ENCODE measurements around the gene KRT6C.
"Not testable (repeated sequence)": the region's sequence is repeated elsewhere in the genome, so short reads cannot be mapped to it uniquely, and the experiment has no call there.

Gene KRT6C

DNA sequence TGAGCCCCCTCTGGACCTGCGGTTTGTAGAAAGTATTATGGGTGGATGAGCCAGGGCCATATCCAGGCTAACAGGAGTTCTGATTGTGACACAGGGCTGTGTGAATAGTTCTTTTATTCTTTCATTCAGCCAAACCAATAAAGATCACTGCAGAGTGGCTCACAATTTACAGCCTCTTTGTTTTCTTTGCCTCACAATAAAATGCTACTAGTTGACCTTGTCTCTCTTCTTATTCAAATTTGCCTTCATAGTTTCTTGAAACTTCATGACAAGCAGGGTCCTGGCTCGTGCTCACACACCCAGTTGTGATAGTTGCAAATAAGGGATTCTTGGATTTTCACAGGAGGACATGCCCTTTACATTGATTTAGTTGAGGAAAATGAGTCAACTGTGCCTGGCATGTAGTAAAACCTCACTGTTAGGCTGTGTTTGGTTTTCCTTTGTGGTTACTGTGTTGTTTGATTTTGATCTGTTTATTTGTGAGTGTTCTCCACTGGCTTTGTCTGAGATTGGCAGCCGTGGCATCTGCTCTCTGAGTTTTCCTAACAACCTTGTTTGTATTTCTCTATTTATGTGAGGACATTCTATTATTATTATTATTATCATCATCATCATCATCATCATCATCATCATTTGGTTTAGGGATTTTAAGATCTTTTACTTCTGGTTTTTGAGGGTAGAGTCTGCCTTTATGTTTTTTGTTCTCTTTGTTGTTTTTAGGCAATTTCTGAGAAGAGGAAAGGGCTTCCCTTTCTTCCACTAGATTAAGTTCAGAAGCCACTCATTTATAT lies 19.0 kb downstream of the KRT6C start:
- DNase-seq, result no peak

DNA sequence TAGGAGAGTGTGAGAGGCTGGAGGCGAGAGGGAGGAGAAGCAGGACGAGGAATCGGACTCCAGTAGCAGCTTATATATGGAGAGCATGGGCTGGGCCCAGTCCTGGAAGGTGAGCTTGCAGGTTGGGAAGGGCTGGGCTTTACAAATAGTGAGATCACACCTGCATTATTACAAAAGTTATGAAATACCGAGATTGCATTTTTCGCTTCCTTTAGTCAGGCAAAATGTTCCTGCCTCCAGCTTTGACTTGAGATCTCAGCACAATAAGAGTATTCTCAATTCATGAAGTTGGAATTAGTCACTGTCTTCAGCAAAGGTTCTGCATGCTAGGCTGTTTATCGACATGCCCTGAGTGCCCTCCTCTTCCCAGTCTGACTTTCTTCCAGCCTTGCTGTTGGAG lies 21.5 kb downstream of the KRT6C start, which contains the start of gene KRT6B:
Gene KRT6B (minus strand): TSS at position 46 of the 400 bp plus-strand sequence. CDS start 68 bp downstream, outside the sequence.
- DNase-seq, result no peak

DNA sequence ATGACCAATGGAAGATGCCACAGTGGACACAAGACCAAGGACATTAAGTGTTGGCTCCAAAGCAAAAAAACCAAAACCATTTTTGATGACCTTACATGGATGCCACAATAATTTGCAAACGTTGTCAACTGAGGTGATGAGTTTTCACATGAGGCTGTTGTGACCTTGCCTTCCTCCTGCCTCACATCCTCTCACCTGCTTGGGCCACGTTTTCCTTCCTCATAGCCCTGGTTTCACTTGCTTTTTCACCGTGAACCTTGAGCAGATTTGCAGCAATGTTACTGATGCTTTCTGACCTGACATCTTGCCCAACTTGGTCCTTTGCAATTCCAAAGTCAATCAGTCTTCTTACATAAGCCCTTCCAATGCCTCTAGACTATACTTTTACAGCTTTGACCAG lies 25.4 kb downstream of the KRT6C start:
- DNase-seq, result no peak

DNA sequence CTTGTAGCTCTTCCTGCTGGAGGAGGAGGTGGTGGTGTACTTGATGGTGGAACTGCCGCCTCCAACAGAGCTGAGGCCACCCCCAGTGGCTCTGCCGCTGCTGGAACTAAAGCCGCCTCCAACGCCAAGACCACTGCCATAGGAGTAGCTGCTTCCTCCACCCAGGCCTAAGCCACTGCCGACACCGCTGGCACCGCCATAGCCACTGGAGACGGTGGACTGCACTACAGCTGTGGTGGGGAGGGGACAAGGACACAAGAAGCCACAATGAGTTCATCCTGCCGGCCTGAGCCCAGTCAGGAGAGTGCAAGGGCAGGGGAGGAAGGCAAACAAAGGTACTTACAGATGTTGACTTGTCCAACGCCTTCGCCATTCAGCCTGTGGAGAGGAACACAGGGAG lies 26.4 kb downstream of the KRT6C start:
- not testable (repeated sequence) for DNase-seq

DNA sequence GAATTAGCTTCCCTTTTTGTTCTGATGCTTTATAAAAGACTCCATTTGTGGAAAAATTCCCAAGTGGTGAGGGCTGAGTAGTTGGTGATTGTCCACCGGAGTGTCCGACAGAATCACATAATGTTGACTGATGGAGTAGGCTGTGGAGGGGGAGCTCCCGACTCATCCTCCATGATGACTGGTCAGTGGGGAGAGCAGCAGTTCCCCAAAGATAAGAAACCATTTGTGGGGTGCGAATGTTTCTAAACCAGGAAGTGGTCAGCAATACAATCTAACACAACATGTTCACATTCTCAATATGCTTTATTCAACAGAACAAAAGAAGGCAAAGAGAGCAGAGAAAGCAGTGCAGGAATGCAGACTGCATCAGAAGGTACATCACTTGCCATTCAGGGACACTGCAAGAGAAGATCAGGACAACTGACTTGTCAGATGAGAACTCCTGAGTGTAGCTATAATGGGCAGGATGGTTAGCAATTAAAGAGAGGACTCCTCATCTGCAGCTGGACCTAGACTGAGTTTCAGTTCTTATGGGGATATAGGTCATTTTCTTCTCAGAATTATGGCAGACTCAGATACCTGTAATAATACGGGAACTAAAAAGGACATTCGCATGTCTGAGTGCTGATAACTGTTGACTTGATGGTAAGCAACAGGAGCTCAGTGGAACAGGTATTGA lies 27.1 kb downstream of the KRT6C start:
- no peak for DNase-seq

DNA sequence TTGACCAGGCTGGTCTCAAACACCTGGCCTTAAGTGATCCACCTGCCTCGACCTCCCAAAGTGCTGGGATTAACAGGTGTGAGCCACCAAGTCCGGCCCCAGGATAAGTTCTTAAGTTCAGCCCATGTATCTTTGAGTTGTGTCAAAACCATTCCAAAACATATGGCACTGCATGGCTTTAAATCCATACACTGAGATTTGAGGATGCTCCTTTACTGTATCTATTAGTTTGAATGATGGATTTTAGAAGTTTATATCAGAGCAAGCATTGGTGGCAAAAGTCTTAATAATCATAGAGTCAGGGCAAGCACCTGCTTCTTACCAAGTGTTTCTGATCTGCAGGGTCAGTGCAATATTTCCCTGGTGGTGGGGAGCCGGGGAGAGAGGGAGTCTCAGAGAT lies 27.7 kb downstream of the KRT6C start:
- no peak for DNase-seq

DNA sequence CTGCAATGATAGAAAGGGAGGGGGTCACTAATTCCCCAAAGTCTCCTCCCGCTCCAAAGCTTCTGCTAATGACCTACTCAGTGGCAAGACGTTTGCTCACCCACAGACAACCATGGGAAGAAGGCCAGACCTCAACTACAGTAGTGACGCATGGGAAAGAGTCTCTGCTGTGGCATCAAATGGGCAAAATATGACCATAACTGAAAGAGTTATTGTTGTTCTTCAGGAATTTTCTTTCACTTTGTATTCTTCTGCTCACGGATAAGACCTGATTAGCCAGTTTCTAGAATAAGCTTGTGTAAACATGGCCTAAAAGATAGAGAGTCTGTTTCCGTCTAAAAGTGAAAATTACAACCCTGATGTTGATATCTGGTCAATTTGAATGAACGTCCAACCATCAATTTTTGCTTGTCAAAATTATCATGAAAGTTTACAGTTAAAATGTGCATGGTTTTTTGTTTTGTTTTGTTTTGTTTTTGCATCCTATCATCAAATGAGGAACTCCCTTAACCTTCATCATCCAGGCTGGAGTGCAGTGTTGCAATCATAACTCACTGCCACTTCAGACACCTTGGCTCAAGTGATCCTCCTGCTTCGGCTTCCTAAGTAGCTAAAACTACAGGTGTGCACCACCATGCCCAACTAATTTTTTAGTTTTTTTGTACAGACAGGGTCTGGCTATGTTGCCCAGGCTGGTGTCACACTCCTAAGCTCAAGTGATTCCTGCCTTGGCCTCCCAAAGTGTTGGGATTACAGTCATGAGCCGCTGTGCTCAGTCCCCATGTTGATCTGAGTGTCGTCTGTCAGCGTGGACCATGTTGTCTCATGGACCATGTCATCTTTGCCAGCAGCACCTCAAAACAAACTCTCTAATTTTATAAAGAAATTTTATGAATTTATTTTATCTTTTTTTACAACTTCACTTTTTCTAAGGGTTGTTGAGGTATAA lies 28.7 kb downstream of the KRT6C start:
- no peak for DNase-seq

DNA sequence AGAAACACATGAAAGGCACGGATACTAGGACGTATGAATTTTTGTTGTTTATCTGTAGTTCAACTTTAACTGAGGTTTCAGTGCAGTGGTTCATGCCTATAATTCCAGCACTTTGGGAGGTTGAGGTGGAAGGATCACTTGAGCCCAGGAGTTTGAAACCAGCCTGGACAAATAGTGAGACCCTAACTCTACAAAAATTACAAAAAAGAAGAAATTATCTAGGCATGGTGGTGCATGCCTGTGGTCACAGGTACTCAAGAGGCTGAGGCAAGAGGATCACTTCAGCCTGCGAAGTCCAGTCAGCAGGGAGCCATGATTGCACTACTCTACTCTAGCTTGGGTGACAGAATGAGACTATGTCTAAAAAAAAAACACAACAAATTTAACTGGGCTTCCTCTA lies 29.6 kb downstream of the KRT6C start:
- no peak for DNase-seq

DNA sequence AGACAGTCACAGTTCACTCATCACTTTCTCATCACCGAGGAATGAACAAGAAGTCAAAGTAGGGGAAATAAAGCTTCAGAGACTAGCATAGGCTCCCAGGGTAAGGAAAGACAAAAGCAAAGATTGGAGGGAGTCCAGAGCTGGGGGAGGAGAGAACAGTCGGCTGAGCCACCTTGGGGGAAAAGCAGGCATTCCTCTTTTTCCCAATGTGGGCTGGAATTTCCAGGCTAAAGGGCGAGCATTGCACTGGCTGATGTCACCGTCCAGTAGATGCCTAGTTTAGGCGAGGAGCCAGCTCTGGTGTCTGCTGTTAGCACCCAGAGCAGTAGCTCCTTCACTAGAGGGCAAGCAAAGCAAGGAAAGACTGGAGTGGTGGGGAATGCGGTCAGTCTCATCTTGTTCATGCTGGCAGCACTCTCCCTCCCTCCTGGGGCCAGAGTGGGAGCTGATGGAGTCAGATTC lies 31.0 kb downstream of the KRT6C start:
- DNase-seq, result no peak

DNA sequence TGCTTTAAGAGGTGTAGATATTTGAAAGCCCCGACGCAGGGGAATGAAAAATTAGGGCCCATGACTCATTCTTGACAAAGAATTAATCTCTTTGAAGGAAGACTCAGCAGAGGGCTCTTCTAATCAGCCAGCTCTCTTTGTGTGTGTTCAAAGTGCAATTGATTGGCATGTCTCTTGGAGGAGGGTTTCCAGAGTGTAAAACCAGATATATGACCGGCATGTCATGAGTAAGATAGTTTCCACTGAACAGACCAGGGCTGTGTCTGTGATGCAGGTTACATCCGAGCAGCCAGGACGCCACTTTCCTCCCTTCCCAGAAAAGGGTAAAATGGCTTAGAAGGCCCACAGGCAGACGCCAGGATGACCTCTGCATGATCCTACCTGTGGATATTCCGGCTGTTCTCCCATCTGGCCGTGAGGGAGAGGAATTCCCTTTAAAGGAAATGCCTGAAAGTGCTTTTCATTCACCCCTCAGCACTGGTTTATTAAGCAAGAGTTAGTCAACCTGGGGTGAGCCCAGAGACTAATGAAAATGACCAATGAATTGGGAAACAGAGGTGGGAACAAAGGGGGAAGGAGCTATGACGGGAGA lies 32.2 kb downstream of the KRT6C start:
- no peak for DNase-seq

DNA sequence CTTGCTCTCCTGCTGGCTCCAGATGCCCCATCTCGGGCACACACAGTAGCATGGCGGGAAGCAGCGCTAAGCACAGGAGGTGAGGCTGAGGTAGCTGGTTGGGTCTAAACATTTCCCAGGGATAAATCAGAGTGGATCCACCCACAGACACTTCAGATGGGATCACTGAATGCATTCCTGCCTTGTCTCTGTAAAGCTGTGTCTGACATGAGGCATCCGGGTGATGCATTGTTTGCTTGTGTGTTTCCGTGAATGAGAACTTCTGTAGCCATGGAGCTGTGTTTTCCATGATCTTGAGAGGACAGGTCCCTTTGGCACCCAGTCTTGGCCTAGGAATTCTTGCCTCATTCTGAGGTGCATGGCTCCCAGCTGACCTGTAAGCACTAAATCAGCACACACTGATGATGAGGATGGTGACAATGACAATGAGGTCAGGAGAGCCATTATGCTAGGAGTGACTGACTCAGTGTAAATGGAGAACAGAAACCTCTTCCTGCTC lies 32.7 kb downstream of the KRT6C start:
- no peak for DNase-seq

DNA sequence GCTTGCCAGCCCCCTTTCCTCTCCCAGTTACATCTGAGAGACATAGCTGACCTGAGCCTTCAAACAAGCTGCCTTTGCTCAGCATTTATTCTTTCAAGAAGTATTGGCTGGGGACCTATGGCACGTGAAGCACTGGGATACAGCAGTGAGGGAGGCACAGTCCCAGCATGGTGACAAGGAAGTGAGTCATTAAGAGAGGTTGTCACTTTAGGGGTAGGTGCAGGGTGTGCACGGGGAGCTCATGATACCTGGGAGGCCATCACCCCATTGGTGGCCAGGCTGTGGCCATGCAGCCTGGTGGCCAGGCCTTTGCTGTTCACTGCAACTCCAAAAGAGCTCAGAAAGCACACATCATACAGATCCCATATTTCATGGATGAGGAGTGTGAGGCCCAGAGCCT lies 33.8 kb downstream of the KRT6C start:
- DNase-seq, result no peak

DNA sequence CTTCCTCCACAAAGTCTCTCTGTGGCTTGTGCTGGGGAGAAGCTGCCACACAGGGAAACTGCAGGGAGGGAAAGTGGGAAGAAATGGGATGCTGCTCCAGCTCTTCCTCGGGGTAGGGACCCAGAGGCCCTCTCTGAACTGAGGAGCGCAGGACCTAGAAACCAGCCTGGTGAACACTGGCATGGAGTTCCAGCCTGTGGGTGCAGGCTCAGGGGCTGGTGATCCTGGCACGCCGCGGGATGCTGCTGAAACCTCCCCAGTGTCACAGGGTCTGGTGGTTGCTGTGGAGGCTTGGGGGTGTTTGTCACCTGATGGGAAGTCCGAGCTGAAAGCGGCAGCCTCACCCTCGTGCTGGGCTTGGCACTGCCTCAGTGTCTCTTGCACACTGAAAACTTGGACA lies 34.2 kb downstream of the KRT6C start:
- DNase-seq, result no peak

DNA sequence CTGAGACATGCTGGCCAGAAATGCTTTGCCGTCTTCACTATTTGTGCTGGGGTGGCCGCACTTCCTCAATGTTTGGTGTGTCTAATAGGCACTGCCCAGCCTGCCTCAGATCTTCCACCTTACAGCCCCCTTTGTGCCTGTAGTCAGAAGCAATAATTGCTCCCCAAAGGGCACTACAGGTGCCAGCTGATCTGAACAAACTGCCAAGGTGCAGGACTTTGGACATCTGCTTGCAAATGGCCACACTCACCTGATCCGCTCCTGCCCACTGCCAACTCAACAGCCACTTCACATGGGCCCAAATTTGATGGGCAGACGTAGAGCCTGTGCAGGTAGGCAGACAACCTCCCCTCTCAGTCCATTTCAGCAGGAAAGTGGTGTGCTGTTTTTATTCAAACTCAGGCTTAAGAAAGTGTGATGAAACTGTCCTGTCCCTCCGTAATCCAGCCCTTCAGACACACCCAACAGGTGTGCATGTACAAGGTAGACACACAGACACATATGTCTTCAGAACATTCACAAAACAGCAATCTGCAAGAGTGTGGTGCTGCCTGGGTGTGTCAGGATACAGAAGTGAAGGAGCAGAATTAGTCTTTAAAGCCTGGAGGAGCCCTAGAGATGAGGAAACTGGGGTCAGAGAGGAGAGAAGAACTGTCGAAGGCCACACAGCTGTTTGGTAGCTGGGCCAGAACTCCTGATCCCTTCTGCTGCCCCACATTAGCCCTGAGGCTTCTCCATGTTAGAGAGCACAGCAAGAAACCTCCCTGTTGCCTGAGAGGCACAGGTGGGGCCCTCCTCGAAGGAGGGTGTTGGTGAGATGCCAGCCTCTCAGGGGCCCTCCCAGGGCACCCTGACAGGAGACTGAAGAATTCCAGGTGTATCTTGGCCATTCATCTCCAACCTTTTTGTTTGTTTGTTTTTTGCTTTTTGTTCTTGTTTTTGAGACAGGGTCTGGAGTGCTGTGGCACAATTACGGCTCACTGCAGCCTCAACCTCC lies 35.0 kb downstream of the KRT6C start:
- DNase-seq, result no peak

DNA sequence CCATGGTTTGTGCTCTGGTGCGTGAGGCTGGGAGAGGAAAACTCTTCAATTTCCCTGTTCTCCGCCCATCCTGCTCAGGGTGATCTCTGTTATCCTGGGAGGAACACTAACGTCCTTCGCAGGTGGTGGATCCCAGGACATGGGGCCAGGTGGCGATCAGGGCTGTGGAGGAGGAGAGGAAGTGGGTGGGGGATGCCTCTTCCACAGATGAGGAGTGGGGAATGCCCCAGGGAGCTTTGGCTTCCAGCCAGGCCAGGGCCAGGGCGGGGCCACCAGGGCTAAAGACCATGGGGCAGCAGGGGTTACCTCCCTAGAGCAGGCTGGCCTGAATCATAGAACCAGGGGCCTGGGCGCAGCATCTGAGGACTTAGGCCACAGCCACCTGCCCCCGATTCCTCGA lies 36.1 kb downstream of the KRT6C start:
- no peak for DNase-seq

DNA sequence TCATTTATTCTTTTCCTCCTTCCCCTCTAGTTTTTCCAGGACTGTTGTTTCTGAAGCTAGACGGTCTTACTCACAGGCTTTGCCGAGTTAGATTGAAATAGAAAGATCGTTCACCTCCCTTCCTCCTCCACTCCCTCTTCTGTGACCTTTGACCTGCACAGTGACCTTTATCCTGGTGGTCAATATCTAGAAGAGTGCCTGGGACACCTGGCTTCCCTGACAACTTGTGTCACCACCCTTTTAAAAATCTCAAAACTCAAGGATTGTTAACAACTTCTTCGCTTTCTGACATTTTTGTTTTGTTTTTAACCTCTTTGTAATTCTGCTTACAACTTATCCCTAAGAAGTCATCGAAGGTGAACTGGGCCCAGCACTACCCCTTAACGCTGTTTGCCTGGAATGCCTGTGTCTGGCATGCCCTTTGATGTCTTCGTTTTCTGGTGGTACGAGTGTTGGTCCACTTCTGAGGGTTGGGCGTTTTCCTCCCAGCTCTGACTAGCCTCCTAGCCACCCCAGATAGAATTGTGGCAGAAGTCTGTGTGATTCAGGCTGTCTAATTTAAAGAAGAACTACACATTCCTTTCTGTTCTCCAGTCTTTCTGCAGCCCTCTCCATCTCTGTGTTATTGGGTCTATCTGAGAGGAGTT lies 36.7 kb downstream of the KRT6C start:
- DNase-seq, result no peak

DNA sequence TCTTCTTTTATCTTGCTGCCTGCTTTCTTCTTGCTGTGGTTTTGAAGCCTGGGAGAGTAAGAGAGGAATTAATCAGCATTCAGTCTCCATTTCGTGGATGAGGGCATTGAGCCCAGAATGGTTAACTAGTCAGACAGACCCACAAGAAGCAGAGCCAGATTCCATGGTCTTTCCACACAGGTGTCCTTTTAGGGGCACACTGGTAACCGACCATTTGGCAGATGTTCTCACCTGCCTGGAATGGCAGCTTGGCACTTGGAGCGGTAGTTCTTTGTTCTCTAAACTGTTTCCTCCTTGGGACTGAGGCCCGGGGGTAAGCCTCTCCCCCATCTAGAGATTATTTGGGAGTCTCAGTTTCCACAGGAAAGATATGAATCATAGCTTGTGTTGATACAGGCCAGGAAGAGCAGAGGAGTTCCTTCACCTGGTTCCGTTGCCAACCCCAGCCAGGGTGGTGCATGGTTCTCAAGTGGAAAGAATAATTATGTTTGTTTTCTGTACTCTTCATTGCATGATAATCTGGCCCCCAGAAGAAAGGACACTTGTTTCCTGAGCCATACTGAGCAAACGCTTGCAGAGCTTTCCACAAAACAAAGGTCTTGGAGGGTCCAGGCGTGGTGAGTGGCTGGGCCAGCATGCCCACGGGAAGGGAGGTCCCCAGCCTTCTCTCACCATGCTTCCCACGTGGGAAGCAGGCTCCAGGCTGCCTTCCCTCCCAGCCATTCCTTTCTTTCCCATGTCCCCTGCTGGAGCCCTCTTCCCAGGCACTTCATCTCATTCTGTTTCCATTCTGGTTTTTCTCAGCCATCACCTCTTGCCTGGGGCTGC lies 37.4 kb downstream of the KRT6C start:
- DNase-seq, result no peak

DNA sequence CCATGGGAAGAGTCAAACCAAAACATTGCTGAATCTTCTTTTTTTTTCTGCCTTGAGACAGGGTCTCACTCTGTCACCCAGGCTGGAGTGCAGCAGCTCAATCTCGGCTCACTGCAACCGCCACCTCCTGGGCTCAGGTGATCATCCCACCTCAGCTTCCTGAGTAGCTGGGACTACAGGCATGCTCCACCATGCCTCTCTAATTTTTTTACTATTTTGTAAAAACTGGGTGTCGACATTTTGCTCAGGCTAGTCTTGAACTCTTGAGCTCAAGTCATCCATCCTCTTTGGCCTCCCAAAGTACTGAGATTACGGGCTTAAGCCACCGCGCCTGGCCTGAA lies 38.0 kb downstream of the KRT6C start:
- no peak for DNase-seq

DNA sequence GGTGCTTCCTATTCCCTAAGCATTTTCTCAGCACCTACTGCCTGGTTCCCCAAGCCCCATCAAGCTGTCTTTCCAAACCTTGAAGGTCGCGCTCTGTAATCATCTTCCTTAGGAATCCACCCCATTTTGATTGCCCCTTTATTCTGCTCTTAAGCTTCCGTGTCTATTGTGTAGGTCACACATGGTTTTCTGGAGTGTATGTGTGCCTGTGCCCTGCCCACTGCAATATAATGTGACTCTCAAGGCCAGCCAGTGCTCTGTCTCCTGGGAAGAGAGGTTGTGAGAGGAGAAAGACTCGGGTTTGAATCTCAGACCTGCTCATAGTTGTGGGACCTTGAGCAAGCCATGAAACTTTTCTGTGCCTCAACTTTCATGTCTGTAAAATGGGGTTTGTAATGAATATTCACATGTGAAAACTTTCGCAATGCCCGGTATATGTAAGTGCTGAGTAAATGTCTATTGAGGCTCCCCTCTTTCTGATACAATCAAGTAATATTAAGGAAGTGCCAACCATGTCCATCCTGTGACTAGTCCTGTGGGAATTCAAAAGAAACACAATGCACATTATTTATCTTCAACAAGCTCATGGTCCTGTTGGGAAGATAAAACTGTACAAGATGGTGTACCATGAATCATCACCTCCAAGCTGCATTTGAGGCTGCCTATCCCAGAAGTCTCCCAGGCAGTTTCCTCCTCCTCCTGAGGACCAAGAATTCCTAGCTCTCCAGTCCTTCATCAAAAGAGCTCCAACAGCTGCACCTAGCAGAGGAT lies 38.7 kb downstream of the KRT6C start:
- no peak for DNase-seq
